Smooth muscle cell (in vitro differentiated cells): ENCODE measurements around the gene MAN1A1. TPM values are rescaled to one million over a fixed set of nuclear protein-coding genes. Genes with fewer than 3 reads are reported as not detected.
A peak's percentile ranks its signal among the peaks of the same experiment; 100 is the strongest.

ENCODE experiments used
- DNase-seq: peaks from one replicate; lab custom pipeline; 2025; ENCODE audit not compliant: unreplicated experiment; lab: John Stamatoyannopoulos, UW
- H2AFZ ChIP-seq: fragments of 200-600 bp; sonication (generic); 2 replicates; pipeline ENCODE4 v1.6.0; 2016; ENCODE audit warnings: antibody characterized with exemption, low read depth, mild to moderate bottlenecking
- H3F3A ChIP-seq: fragments of 200-600 bp; sonication (generic); 2 replicates; pipeline ENCODE4 v1.6.0; 2017; ENCODE audit warnings: antibody characterized with exemption, low read depth
- H3K27ac ChIP-seq: fragments of 200-600 bp; sonication (generic); 2 replicates; pipeline ENCODE4 v1.5.1; 2016; ENCODE audit warnings: low read depth, mild to moderate bottlenecking
- H3K27me3 ChIP-seq: fragments of 200-600 bp; sonication (generic); 2 replicates; pipeline ENCODE4 v1.6.1; 2016; ENCODE audit warnings: low read depth, mild to moderate bottlenecking
- H3K36me3 ChIP-seq: fragments of 200-600 bp; sonication (generic); 2 replicates; pipeline ENCODE4 v1.5.1; 2016; ENCODE audit warnings: low read depth
- H3K4me1 ChIP-seq: fragments of 200-600 bp; sonication (generic); 2 replicates; pipeline ENCODE4 v1.5.1; 2016; ENCODE audit warnings: low read depth
- H3K4me2 ChIP-seq: fragments of 200-600 bp; sonication (generic); 2 replicates; pipeline ENCODE4 v1.6.0; 2016; ENCODE audit warnings: mild to moderate bottlenecking
- H3K4me3 ChIP-seq: fragments of 200-600 bp; sonication (generic); 2 replicates; pipeline ENCODE4 v1.5.1; 2016; ENCODE audit warnings: mild to moderate bottlenecking
- H3K79me2 ChIP-seq: fragments of 200-600 bp; sonication (generic); 2 replicates; pipeline ENCODE4 v1.6.0; 2016; ENCODE audit warnings: low read depth, mild to moderate bottlenecking
- H3K9ac ChIP-seq: fragments of 200-600 bp; sonication (generic); 2 replicates; pipeline ENCODE4 v1.6.0; 2016; ENCODE audit warnings: low read depth
- H3K9me3 ChIP-seq: fragments of 200-600 bp; sonication (generic); replicated peaks from 2 replicates; pipeline ENCODE4 v1.5.1; 2016; ENCODE audit warnings: low read depth
- H4K20me1 ChIP-seq: fragments of 200-600 bp; sonication (generic); 2 replicates; pipeline ENCODE4 v1.6.0; 2016; ENCODE audit warnings: low read depth
- WGBS: methylation state at CpG from one replicate; pipeline ENCODE4 v1.1.7; 2016; ENCODE audit warnings: low lambda C conversion rate; 5-methylcytosine and 5-hydroxymethylcytosine counted together
- polyA plus RNA-seq: library from polyadenylated mRNA; unstranded; fragments of >200 nt; fragmentation: Nextera tagmentation; extraction: Ambion mirVana; gene quantifications from 2 replicates; pipeline ENCODE4 v1.2.1, GENCODE V29; 2016
- total RNA-seq: library from RNA; depleted of rRNA; stranded (reverse); fragments of >200 nt; gene quantifications from 2 replicates; pipeline ENCODE4 v1.2.3, GENCODE V29; 2014
- TF ChIP-seq, protein P1 (sequence below): fragments of 200-600 bp; sonication (generic); IDR thresholded peaks from 2 replicates; pipeline ENCODE4 v1.5.1; 2017; ENCODE audit warnings: borderline replicate concordance, mild to moderate bottlenecking, antibody characterized with exemption; ENCODE audit not compliant: insufficient read depth, poor library complexity, severe bottlenecking

Gene MAN1A1
- total and polyA plus RNA-seq, 2 experiments from 2014 or later = 57.1 to 127 TPM

- H3K9me3 ChIP-seq = no peaks in the 10 kb centered on the region
- H3K4me3 ChIP-seq = no peak overlapping the region
- H3K9ac ChIP-seq = no peak overlapping the region
- no peak overlapping the region for H2AFZ ChIP-seq
- WGBS = 96% methylated on average over 4 of the region's 4 CpGs
- peaks cover 34% of the 10 kb centered on the region for H3K4me1 ChIP-seq
- H3K4me2 ChIP-seq = no peak overlapping the region
- DNase-seq = no peak
- no peaks in the 10 kb centered on the region for H3K27me3 ChIP-seq
- H3K79me2 ChIP-seq = peaks cover 55% of the 10 kb centered on the region
- H4K20me1 ChIP-seq = peaks cover 36% of the 10 kb centered on the region
- H3F3A ChIP-seq = peaks cover 16% of the 10 kb centered on the region
- TF ChIP-seq, protein P1, sequence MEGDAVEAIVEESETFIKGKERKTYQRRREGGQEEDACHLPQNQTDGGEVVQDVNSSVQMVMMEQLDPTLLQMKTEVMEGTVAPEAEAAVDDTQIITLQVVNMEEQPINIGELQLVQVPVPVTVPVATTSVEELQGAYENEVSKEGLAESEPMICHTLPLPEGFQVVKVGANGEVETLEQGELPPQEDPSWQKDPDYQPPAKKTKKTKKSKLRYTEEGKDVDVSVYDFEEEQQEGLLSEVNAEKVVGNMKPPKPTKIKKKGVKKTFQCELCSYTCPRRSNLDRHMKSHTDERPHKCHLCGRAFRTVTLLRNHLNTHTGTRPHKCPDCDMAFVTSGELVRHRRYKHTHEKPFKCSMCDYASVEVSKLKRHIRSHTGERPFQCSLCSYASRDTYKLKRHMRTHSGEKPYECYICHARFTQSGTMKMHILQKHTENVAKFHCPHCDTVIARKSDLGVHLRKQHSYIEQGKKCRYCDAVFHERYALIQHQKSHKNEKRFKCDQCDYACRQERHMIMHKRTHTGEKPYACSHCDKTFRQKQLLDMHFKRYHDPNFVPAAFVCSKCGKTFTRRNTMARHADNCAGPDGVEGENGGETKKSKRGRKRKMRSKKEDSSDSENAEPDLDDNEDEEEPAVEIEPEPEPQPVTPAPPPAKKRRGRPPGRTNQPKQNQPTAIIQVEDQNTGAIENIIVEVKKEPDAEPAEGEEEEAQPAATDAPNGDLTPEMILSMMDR = no peak
- no peaks in the 10 kb centered on the region for H3K36me3 ChIP-seq
- no peak overlapping the region for H3K27ac ChIP-seq
These were observed 37.1 kb downstream of the MAN1A1 start for GRCh38 chr6:119312441-119312840.

DNA sequence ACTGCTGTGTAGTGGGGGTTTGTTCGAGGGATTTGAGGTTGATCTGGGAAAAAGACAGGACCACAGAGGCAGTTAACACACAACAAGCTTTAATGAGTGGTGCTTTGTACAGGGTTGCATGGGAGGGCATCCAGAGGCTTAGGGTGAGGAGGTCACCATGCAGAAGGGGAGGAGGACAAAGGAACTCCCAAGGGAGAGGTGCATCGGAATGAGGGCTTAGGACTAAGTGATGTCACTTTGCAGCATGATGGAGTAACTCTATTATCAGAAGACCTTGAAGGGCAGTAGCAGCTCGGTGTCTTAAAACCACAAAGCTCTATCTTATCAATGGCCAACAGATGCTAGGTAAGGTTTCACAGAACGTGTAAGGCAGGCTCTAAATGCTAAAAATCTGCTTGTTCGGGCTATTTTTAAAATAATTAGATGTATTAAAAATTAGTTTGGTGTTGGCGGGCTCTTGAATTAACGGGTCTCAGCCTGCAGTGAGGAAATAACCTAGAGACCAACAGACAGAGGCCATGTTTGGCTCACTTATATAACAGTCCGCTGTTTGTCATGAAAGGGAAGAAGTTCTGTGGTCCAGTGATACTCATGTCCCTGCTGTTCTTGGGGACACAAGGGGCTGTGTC lies 37.9 kb downstream of the MAN1A1 start:
- Histone ChIP-seq H3K4me2 (no peak overlapping the region), H2AFZ (no peak overlapping the region), H3K4me1 (peaks cover 34% of the 10 kb centered on the region), H3K4me3 (no peak overlapping the region), H3K36me3 (no peaks in the 10 kb centered on the region), H3K9me3 (no peaks in the 10 kb centered on the region), H4K20me1 (peaks cover 33% of the 10 kb centered on the region), H3F3A (peaks cover 16% of the 10 kb centered on the region), H3K79me2 (peaks cover 47% of the 10 kb centered on the region), H3K27me3 (no peaks in the 10 kb centered on the region), H3K27ac (no peak overlapping the region), H3K9ac (no peak overlapping the region)
- no peak for DNase-seq
- TF ChIP-seq, protein P1 = no peak
- 83% methylated on average over 8 of the region's 8 CpGs for WGBS

DNA sequence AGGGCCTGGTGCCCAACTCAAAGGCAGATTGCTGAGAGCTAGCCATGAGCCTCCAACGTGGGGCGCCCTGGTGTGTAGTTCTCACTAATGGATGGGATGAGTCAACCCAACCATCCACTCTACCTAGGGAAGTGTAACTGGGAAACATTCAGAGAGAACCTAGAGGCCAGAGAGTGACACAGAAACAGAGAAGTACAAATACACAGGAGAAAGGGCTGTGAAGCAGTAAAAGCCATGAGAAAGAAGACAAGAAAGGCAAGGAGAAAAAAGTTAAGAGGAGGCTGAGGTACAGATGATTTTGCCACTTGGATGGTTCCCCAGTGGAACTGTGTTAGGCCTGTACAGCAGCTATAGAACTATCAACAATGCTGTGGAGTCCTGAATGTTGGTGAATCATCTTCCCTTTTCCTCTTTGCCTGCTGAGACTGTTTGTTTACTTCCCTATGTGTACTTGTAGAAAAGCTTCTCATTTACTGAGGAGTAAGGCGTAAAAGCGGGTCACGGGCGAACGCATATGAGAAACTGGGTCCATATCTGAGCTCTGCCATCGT lies 39.0 kb downstream of the MAN1A1 start:
- DNase-seq = no peak
- WGBS = 74% methylated on average over 8 of the region's 8 CpGs

More for the DNA sequence above, 39.0 kb downstream of the MAN1A1 start:
- Histone ChIP-seq H3K36me3 (no peaks in the 10 kb centered on the region), H3K27me3 (no peaks in the 10 kb centered on the region), H2AFZ (no peak overlapping the region), H3K9me3 (no peaks in the 10 kb centered on the region), H3K79me2 (peaks cover 44% of the 10 kb centered on the region), H3K9ac (no peak overlapping the region), H3K4me1 (peaks cover 34% of the 10 kb centered on the region), H4K20me1 (peaks cover 23% of the 10 kb centered on the region), H3K4me3 (no peak overlapping the region), H3F3A (peaks cover 16% of the 10 kb centered on the region), H3K4me2 (no peak overlapping the region), H3K27ac (peak overlapping the region; percentile 27)
- TF ChIP-seq, protein P1 = no peak
